H9 (cell line): Measurements from ENCODE around the gene PROSER3. TPM values are rescaled to one million over a fixed set of nuclear protein-coding genes. Genes with fewer than 3 reads are reported as not detected.

ENCODE experiments used
- DNase-seq: peaks from one replicate; pipeline ENCODE4 v3.0.0-alpha.2; 2017
- H2AFZ ChIP-seq: one replicate; pipeline ENCODE4 v1.6.1; 2013; ENCODE audit warnings: mild to moderate bottlenecking, low read length, control low read depth, moderate library complexity
- H2AK5ac ChIP-seq: 2 replicates; pipeline ENCODE4 v1.6.1; 2013; ENCODE audit warnings: low read length, control low read depth, mixed read lengths; ENCODE audit not compliant: insufficient read length
- H2BK120ac ChIP-seq: one replicate; pipeline ENCODE4 v1.6.1; 2013; ENCODE audit warnings: low read depth, mild to moderate bottlenecking, low read length, control low read depth, inconsistent platforms; ENCODE audit not compliant: poor library complexity, severe bottlenecking
- H2BK12ac ChIP-seq: 2 replicates; pipeline ENCODE4 v1.6.1; 2013; ENCODE audit warnings: low read length, control low read depth, mixed read lengths, low read depth; ENCODE audit not compliant: insufficient read length
- H2BK15ac ChIP-seq: 2 replicates; pipeline ENCODE4 v1.6.1; 2013; ENCODE audit warnings: low read depth, low read length, control low read depth
- H2BK20ac ChIP-seq: one replicate; pipeline ENCODE4 v1.6.1; 2013; ENCODE audit warnings: low read depth, mild to moderate bottlenecking, low read length, control low read depth, inconsistent platforms; ENCODE audit not compliant: poor library complexity, severe bottlenecking
- H2BK5ac ChIP-seq: 2 replicates; pipeline ENCODE4 v1.6.1; 2013; ENCODE audit warnings: low read length, control low read depth, mixed read lengths; ENCODE audit not compliant: insufficient read length
- H3K14ac ChIP-seq: 2 replicates; pipeline ENCODE4 v1.6.1; 2013; ENCODE audit warnings: low read length, control low read depth; ENCODE audit not compliant: insufficient read depth
- H3K18ac ChIP-seq: 2 replicates; pipeline ENCODE4 v1.6.1; 2013; ENCODE audit warnings: low read depth, mild to moderate bottlenecking, mixed read lengths, low read length, control low read depth; ENCODE audit not compliant: insufficient read length
- H3K23ac ChIP-seq: 2 replicates; pipeline ENCODE4 v1.6.1; 2013; ENCODE audit warnings: low read length, control low read depth, mixed read lengths, low read depth; ENCODE audit not compliant: insufficient read length
- H3K23me2 ChIP-seq: 2 replicates; pipeline ENCODE4 v1.6.1; 2013; ENCODE audit warnings: low read depth, mild to moderate bottlenecking, mixed read lengths, low read length, control low read depth; ENCODE audit not compliant: insufficient read length, poor library complexity, severe bottlenecking
- H3K27ac ChIP-seq: 2 replicates; pipeline ENCODE4 v1.5.1; 2013; ENCODE audit warnings: low read length, control low read depth, mixed read lengths, low read depth; ENCODE audit not compliant: insufficient read length
- H3K27me3 ChIP-seq: 2 replicates; pipeline ENCODE4 v1.6.1; 2013; ENCODE audit warnings: low read length, control low read depth, inconsistent platforms; ENCODE audit not compliant: insufficient read depth
- H3K4ac ChIP-seq: 2 replicates; pipeline ENCODE4 v1.6.1; 2013; ENCODE audit warnings: low read depth, mild to moderate bottlenecking, control low read depth, inconsistent platforms, low read length, moderate library complexity
- H3K4me1 ChIP-seq: 2 replicates; pipeline ENCODE4 v1.6.1; 2013; ENCODE audit warnings: low read length, control low read depth, inconsistent platforms; ENCODE audit not compliant: insufficient read depth
- H3K4me2 ChIP-seq: 2 replicates; pipeline ENCODE4 v1.6.1; 2013; ENCODE audit warnings: low read length, control low read depth, mixed read lengths; ENCODE audit not compliant: insufficient read length, insufficient read depth
- H3K56ac ChIP-seq: 2 replicates; pipeline ENCODE4 v1.6.1; 2013; ENCODE audit warnings: low read depth, mild to moderate bottlenecking, mixed read lengths, low read length, control low read depth; ENCODE audit not compliant: insufficient read length
- H3K79me1 ChIP-seq: 2 replicates; pipeline ENCODE4 v1.6.1; 2013; ENCODE audit warnings: low read depth, mild to moderate bottlenecking, moderate library complexity, low read length, control low read depth, inconsistent platforms; ENCODE audit not compliant: insufficient read depth, poor library complexity, severe bottlenecking
- H3K79me2 ChIP-seq: 2 replicates; pipeline ENCODE4 v1.6.1; 2013; ENCODE audit warnings: low read length, control low read depth, inconsistent platforms; ENCODE audit not compliant: insufficient read depth
- H3K9ac ChIP-seq: 2 replicates; pipeline ENCODE4 v1.6.1; 2013; ENCODE audit warnings: low read length, control low read depth, mixed read lengths; ENCODE audit not compliant: insufficient read length; ENCODE audit errors: extremely low read depth
- H3K9me3 ChIP-seq: one replicate; pipeline ENCODE4 v1.6.1; 2013; ENCODE audit warnings: low read depth, low read length, inconsistent platforms; ENCODE audit not compliant: control insufficient read depth
- H3T11ph ChIP-seq: one replicate; pipeline ENCODE4 v1.6.1; 2013; ENCODE audit warnings: mild to moderate bottlenecking, low read length, control low read depth, inconsistent platforms
- H4K20me1 ChIP-seq: one replicate; pipeline ENCODE4 v1.6.1; 2013; ENCODE audit not compliant: control insufficient read depth, insufficient read length, insufficient read depth
- H4K5ac ChIP-seq: 2 replicates; pipeline ENCODE4 v1.6.1; 2013; ENCODE audit warnings: low read depth, mild to moderate bottlenecking, mixed read lengths, low read length, control low read depth; ENCODE audit not compliant: insufficient read length
- H4K8ac ChIP-seq: replicated peaks from 2 replicates; pipeline ENCODE4 v1.6.1; 2013; ENCODE audit warnings: low read length, control low read depth, mixed read lengths, low read depth; ENCODE audit not compliant: insufficient read length
- H4K91ac ChIP-seq: 2 replicates; pipeline ENCODE4 v1.6.1; 2013; ENCODE audit warnings: low read depth, mild to moderate bottlenecking, moderate library complexity, mixed read lengths, low read length, control low read depth; ENCODE audit not compliant: insufficient read length
- H3K27ac Mint-ChIP-seq, 3 experiments: 2 replicates in 2 of 3; 3 replicates in 1 of 3; pipeline ENCODE4 v1.8.0; 2020 to 2021; ENCODE audit warnings: mixed read lengths in 3 of 3, mild to moderate bottlenecking in 1 of 3, moderate library complexity in 1 of 3
- H3K27me3 Mint-ChIP-seq: 2 replicates; pipeline ENCODE4 v1.8.0; 2021; ENCODE audit warnings: low read depth, mild to moderate bottlenecking, moderate library complexity, mixed read lengths
- H3K36me3 Mint-ChIP-seq, 3 experiments: 2 replicates in 2 of 3; 3 replicates in 1 of 3; pipeline ENCODE4 v1.8.0; 2020 to 2021; ENCODE audit warnings: low read depth in 3 of 3, mixed read lengths in 3 of 3; ENCODE audit not compliant: insufficient read depth in 1 of 3
- H3K4me1 Mint-ChIP-seq, 2 experiments: 2 replicates each; pipeline ENCODE4 v1.8.0; 2020; ENCODE audit warnings: mixed read lengths in 2 of 2
- H3K4me3 Mint-ChIP-seq, 2 experiments: 2 replicates in 1 of 2; 3 replicates in 1 of 2; pipeline ENCODE4 v1.8.0; 2020 to 2021; ENCODE audit warnings: mild to moderate bottlenecking in 2 of 2, mixed read lengths in 2 of 2, moderate library complexity in 1 of 2
- H3K9me3 Mint-ChIP-seq, 2 experiments: 2 replicates in 1 of 2; 3 replicates in 1 of 2; pipeline ENCODE4 v1.8.0; 2020; ENCODE audit warnings: mild to moderate bottlenecking in 2 of 2, mixed read lengths in 2 of 2, moderate library complexity in 1 of 2
- CTCF ChIP-seq: fragments of 200-600 bp; sonication (generic); conservative IDR thresholded peaks from 3 replicates; pipeline ENCODE4 v1.8.0; 2021; ENCODE audit warnings: antibody characterized with exemption, mild to moderate bottlenecking
- WGBS: extraction: QIAGEN DNeasy Blood & Tissue Kit; methylation state at CpG from one replicate; pipeline ENCODE4 v1.1.7; 2013; ENCODE audit warnings: missing lambda C conversion rate, low lambda C conversion rate, mixed read lengths; ENCODE audit not compliant: insufficient read length; ENCODE audit errors: extremely low coverage; 5-methylcytosine and 5-hydroxymethylcytosine counted together
- total RNA-seq: library from RNA; stranded (reverse); gene quantifications from 2 replicates; pipeline ENCODE4 v1.2.1, GENCODE V29; 2021

PROSER3 gene
- total RNA-seq, 1 experiment from 2014 or later = 29.1 TPM

DNA sequence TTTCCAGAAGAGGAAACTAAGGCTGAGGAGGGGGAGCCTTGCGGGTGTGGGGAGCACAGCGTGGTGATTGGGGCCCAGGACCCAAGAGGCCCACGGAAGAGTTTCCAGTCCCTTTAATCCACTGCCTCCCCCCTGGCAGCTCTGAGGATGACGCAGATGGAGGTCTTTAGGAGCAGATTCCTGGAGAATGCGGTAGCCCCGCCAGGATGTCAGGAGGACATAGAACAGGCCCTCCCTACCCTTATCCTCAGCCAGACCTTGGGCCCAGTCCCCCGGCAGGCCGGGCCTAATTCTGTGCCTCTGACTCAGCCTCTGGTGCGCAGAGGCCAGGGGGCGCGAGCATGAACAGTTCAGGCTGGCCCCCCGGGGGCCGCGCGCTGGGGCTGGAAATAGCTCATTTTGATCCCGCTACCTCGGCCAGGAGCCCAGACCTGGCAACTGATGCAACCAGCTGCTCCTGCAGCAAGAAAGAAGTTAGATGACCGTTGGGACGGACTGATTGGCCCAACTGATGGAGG lies 686 bp upstream of the PROSER3 start:
- WGBS = no CpG with 5 or more reads among the region's 19 CpGs
- Mint-ChIP-seq H3K36me3 (peaks cover 5 to 27% (median 24%) of the 10 kb centered on the region in 3 experiments; a peak in 6 of 7 replicates), H3K27ac (peak overlapping the region; percentile 68 to 87 (median 86); a peak in 4 of 7 replicates), H3K9me3 (no peaks in the 10 kb centered on the region), H3K4me1 (peaks cover 12 to 23% of the 10 kb centered on the region in 2 experiments), H3K4me3 (peak overlapping the region; percentile 91 to 95), H3K27me3 (peaks cover 7% of the 10 kb centered on the region)
- Histone ChIP-seq H2AK5ac (no peak overlapping the region), H3T11ph (no peak overlapping the region), H2BK20ac (no peak overlapping the region), H2BK15ac (no peak overlapping the region), H4K8ac (no peak overlapping the region), H4K5ac (no peak overlapping the region), H2BK12ac (no peak overlapping the region), H3K18ac (no peak overlapping the region), H3K14ac (peak overlapping the region; percentile 33; the same call in 1 of the 2 replicates), H3K4me2 (peak overlapping the region; percentile 43), H3K4ac (no peak overlapping the region), H4K20me1 (no peaks in the 10 kb centered on the region), H3K9me3 (no peaks in the 10 kb centered on the region), H3K56ac (no peak overlapping the region), H2BK120ac (no peak overlapping the region), H3K79me1 (no peaks in the 10 kb centered on the region), H2AFZ (no peak overlapping the region), H4K91ac (no peak overlapping the region), H3K23ac (no peak overlapping the region), H2BK5ac (no peak overlapping the region), H3K27me3 (no peaks in the 10 kb centered on the region), H3K79me2 (no peaks in the 10 kb centered on the region), H3K27ac (no peak overlapping the region), H3K23me2 (peaks cover 15% of the 10 kb centered on the region), H3K4me1 (no peaks in the 10 kb centered on the region), H3K9ac (no peak overlapping the region)
- TF ChIP-seq CTCF = no peak
- no peak for DNase-seq
